ENCODE results near the gene NCS1.

NCS1 gene

DNA sequence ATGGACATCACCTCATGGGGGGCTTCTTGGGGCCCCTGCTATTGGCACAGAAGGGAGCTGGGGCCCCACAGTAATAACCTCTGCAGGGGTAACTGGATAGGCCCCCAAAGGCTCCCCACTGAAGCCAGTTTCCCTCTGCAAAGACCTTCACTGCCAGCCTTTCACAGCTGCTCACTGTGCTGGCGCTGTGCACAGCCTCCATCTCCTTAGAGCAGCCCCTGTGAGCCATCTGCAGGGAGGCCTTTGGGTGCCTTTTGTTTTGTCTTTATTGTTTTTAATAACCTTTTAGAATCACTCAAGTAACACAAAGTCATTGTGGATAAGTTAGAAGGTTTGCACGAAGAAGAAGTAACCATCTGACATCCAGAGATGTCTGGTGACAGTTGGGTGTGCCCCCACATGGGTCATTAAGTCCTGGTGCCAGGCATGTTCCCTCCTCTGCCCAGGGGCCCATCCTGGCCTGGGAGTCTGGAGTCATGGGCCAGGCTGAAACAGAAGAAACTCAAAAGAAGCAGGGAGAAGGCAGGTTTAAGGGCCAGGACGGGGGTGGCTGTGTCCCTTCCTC, 42.7 kb downstream of the NCS1 start:
- ChIA-PET CTCF (no interaction called here), POLR2A (no interaction called here)
- DNase-seq (ENCODE audit: extremely low spot score), result no peak
- TF ChIP-seq, protein P1, sequence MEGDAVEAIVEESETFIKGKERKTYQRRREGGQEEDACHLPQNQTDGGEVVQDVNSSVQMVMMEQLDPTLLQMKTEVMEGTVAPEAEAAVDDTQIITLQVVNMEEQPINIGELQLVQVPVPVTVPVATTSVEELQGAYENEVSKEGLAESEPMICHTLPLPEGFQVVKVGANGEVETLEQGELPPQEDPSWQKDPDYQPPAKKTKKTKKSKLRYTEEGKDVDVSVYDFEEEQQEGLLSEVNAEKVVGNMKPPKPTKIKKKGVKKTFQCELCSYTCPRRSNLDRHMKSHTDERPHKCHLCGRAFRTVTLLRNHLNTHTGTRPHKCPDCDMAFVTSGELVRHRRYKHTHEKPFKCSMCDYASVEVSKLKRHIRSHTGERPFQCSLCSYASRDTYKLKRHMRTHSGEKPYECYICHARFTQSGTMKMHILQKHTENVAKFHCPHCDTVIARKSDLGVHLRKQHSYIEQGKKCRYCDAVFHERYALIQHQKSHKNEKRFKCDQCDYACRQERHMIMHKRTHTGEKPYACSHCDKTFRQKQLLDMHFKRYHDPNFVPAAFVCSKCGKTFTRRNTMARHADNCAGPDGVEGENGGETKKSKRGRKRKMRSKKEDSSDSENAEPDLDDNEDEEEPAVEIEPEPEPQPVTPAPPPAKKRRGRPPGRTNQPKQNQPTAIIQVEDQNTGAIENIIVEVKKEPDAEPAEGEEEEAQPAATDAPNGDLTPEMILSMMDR (IDR thresholded peaks at IDR 0.05; ENCODE audit: control extremely low read depth, extremely low read depth, low read depth, missing control alignments), result no peak

DNA sequence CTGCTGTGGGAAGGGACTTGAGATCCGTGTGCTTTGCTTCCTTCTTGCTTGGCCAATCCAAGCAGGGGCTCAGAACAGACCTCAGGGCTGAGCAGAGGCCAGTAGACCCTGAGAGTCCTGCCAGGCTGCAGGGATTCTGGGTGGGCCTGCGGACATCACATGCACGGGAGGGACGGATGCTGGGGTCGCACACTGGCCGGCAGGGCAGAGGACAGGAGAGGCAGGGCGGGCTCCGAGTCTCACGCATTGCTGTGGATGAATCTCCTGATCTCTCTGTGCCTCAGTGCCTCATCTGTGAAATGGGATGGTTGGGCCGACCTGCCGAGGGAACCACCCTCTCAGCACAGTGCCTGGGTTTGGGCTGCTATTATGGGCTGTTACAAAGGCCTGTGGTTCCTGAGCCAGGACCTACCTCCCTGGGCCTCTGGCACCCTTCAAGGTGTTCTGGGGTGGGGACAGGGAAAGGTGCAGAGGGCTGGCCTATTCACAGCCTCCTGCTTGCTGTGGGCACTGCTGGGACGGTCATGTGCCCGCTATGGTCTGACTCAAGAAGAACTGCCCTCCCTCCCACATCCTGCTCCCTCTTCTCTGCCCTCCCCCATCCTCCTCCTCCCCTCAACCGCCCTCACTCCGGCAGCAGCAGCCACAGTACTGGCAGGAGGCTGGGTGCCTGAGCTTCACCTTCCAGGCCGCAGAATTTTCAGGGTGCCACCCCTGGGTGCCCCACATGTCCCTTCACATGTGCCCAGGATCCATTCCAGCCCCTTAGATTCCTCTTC, 43.3 kb downstream of the NCS1 start:
- ChIA-PET POLR2A (no interaction called here), CTCF (no interaction called here)
- TF ChIP-seq, protein P1 (IDR thresholded peaks at IDR 0.05; ENCODE audit: control extremely low read depth, extremely low read depth, low read depth, missing control alignments), result no peak
- no peak for DNase-seq (ENCODE audit: extremely low spot score)

DNA sequence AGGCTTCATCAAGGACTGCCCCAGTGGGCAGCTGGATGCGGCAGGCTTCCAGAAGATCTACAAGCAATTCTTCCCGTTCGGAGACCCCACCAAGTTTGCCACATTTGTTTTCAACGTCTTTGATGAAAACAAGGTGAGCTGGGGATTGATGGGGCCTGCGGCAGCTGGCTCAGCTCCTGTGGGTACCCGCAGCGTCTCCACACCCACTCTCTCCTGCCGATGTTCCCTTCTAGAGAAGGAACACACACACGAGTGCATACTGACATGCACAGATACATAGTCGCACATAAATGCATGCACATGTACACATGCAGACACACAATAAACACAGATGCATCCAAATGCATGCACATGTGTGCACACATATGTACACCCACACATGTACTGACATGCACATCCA, 45.6 kb downstream of the NCS1 start:
- TF ChIP-seq, protein P1 (IDR thresholded peaks at IDR 0.05; ENCODE audit: control extremely low read depth, extremely low read depth, low read depth, missing control alignments), result no peak
- ChIA-PET CTCF (interaction anchor here (1.5 kb wide), 1 partner anchor 10 kb away, joined by 4 read pairs; no protein-coding TSS in a partner anchor), POLR2A (no interaction called here)
- DNase-seq (ENCODE audit: extremely low spot score), result no peak

DNA sequence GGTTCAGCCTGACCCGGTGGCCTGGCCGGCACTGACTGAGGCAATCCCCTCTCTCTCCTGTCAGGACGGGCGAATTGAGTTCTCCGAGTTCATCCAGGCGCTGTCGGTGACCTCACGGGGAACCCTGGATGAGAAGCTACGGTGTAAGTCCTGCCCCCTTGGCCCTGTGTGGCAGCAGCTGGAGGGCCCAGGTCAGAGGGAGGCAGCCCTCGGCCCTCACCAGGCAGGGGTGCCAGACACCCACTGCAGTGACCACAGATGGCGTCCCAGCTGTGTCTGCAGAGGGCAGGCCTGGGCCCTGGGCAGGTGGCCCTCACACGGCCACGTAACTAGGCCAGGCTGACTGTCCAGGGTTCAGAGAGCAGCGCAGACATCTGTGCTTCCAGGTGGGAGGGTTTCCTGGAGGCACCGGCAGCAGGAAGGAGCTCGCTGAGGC, 47.5 kb downstream of the NCS1 start:
- ChIA-PET CTCF (interaction anchor here (1.0 to 1.1 kb wide), 2 partner anchors 16 to 96 kb away, joined by 3 read pairs; no protein-coding TSS in a partner anchor), POLR2A (no interaction called here)
- no peak for DNase-seq (ENCODE audit: extremely low spot score)
- TF ChIP-seq, protein P1 (IDR thresholded peaks at IDR 0.05; ENCODE audit: control extremely low read depth, extremely low read depth, low read depth, missing control alignments), result no peak

DNA sequence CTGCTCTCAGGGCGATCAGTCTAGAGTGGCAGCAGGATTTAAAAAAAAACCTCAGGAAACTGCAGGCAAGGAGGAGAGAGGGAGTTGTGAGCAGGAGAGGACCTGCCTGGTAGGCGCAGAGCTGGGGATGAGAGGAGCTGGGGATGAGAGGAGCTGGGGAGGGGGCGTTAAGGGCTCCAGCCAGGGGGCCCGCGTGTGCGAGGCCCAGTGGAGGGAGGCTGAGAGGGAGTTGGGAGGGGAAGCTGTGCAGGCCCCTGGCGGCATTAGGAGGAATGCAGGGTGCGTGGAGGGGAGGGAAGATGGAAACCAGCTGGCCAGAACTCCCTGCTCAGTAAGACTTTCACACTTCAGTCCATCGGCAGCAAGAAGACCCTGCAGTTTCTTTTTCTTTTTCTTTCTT, 48.1 kb downstream of the NCS1 start:
- ChIA-PET CTCF (interaction anchor here (1.1 kb wide), 1 partner anchor 16 kb away, joined by 3 read pairs; no protein-coding TSS in a partner anchor), POLR2A (no interaction called here)
- TF ChIP-seq, protein P1 (IDR thresholded peaks at IDR 0.05; ENCODE audit: control extremely low read depth, extremely low read depth, low read depth, missing control alignments), result no peak
- DNase-seq (ENCODE audit: extremely low spot score), result no peak

DNA sequence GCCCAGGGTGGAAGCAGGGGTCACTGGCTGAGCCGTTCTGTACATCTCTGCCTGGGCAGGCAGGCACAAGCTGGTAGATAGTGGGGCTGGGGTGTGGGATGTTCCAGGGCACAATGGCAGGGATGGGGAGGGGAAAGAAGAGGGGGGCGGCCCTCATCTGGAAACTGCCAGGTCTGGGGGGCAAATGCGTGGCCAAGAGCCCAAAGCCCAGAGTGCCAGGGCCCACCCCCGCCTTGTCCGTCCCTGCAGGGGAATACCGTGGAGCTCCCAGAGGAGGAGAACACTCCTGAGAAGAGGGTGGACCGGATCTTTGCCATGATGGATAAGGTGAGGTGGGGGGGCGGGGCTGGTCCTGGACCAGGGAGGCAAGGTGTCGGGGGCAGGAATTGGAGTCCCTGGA, 50.6 kb downstream of the NCS1 start:
- TF ChIP-seq, protein P1 (IDR thresholded peaks at IDR 0.05; ENCODE audit: control extremely low read depth, extremely low read depth, low read depth, missing control alignments), result no peak
- ChIA-PET CTCF (interaction anchor here (1.0 to 1.7 kb wide), 2 partner anchors 13 to 21 kb away, joined by 3 to 6 read pairs; no protein-coding TSS in a partner anchor), POLR2A (no interaction called here)
- DNase-seq (ENCODE audit: extremely low spot score), result no peak

All from GM10248 (cell line).